Mucosa of descending colon (tissue), 3 donors: ENCODE results near the gene CLDN6. TPM values are rescaled to one million over a fixed set of nuclear protein-coding genes. Genes with fewer than 3 reads are reported as not detected.

ENCODE experiments used
- ATAC-seq: fragments of 200-7000 bp; cut with Tn5 transposase; one replicate; pipeline ENCODE4 v1.9.1; 2020; ENCODE audit warnings: mild to moderate bottlenecking, moderate library complexity
- DNase-seq, 3 donors: peaks; one replicate each; pipeline ENCODE4 v3.0.0-alpha.2; 2020
- H3K36me3 ChIP-seq: fragments of 200-600 bp; one replicate; pipeline ENCODE4 v1.8.0; 2021; ENCODE audit warnings: low read depth, mild to moderate bottlenecking
- H3K4me1 ChIP-seq: fragments of 200-600 bp; one replicate; pipeline ENCODE4 v1.8.0; 2021; ENCODE audit warnings: low read depth, mild to moderate bottlenecking
- H3K4me3 ChIP-seq: fragments of 200-600 bp; one replicate; pipeline ENCODE4 v1.8.0; 2021; ENCODE audit warnings: mild to moderate bottlenecking
- H3K9me3 ChIP-seq: fragments of 200-600 bp; one replicate; pipeline ENCODE4 v1.8.0; 2021; ENCODE audit warnings: mild to moderate bottlenecking
- CTCF ChIP-seq: fragments of 200-600 bp; IDR thresholded peaks from one replicate; pipeline ENCODE4 v1.8.0; 2022; ENCODE audit warnings: antibody characterized with exemption, mild to moderate bottlenecking
- intact Hi-C, 2 donors: fragments of 100-400 bp; cut with DNase I in 1 of 2; cut with micrococcal nuclease in 1 of 2; formaldehyde crosslinking; loops; one replicate each; pipeline versions ENCODE4 v1.11.0 to v1.11.1; 2022; cut with DNase I, micrococcal nuclease
- total RNA-seq, 3 donors: library from RNA; stranded (reverse); fragmentation: NEBNext Ultra II Directional in 2 of 3; extraction: Animal tissue kit (Norgen Biotek cat#: 25700) in 2 of 3; gene quantifications; one replicate each; pipeline versions ENCODE4 v1.2.1 to v1.2.4, GENCODE V29; 2021 to 2023
- donor health status: DM: no; HTN: no; CAD: no; lungs with moderate emphysema.
- donor health status: DM: no; HTN: no; CAD: no.
- donor health status: DM: no; HTN: yes; CAD: no.

Gene CLDN6
- total RNA-seq, 3 donors from 2014 or later = not detected

GRCh38 chr16:2992383-2993081 lies 25.5 kb downstream of the CLDN6 start:
- H3K9me3 ChIP-seq = no peaks in the 10 kb centered on the region
- DNase-seq = no peak
- intact Hi-C loops = no loop called here
- H3K4me3 ChIP-seq = no peak overlapping the region
- no peak for TF ChIP-seq CTCF
- H3K36me3 ChIP-seq = no peaks in the 10 kb centered on the region
- no peaks in the 10 kb centered on the region for H3K4me1 ChIP-seq
- ATAC-seq = no peak

- ATAC-seq = peak; percentile 61
- no peak for TF ChIP-seq CTCF
- intact Hi-C loops = no loop called here
- Histone ChIP-seq H3K4me1 (no peaks in the 10 kb centered on the region), H3K36me3 (no peaks in the 10 kb centered on the region), H3K4me3 (no peak overlapping the region), H3K9me3 (no peaks in the 10 kb centered on the region)
- no peak for DNase-seq
Observed at GRCh38 chr16:2991566-2992261, 26.3 kb downstream of the CLDN6 start.

- Histone ChIP-seq H3K9me3 (no peaks in the 10 kb centered on the region), H3K4me3 (no peak overlapping the region), H3K36me3 (no peaks in the 10 kb centered on the region), H3K4me1 (no peaks in the 10 kb centered on the region)
- TF ChIP-seq CTCF = no peak
- peak in 1 of 3 donors; percentile 60 for DNase-seq
- intact Hi-C loops = no loop called here
- ATAC-seq = peak; percentile 77
Observed at GRCh38 chr16:2990891-2991290, 27.1 kb downstream of the CLDN6 start.

- no peak for ATAC-seq
- Histone ChIP-seq H3K9me3 (no peaks in the 10 kb centered on the region), H3K4me3 (no peak overlapping the region), H3K36me3 (no peaks in the 10 kb centered on the region), H3K4me1 (peaks cover 6% of the 10 kb centered on the region)
- TF ChIP-seq CTCF = no peak
- no peak for DNase-seq
- intact Hi-C loops = no loop called here
Observed at GRCh38 chr16:2988590-2989099, 29.3 kb downstream of the CLDN6 start.

GRCh38 chr16:2987833-2988232 lies 30.1 kb downstream of the CLDN6 start:
- intact Hi-C loops = no loop called here
- Histone ChIP-seq H3K4me1 (peaks cover 7% of the 10 kb centered on the region), H3K36me3 (no peaks in the 10 kb centered on the region), H3K4me3 (no peak overlapping the region), H3K9me3 (no peaks in the 10 kb centered on the region)
- no peak for ATAC-seq
- DNase-seq = no peak
- TF ChIP-seq CTCF = no peak
